Measurements from ENCODE around the gene SLC7A1. TPM values are rescaled to one million over a fixed set of nuclear protein-coding genes. Genes with fewer than 3 reads are reported as not detected.

SLC7A1 gene
- total RNA-seq, 1 experiment from 2014 or later: 89.9 TPM

DNA sequence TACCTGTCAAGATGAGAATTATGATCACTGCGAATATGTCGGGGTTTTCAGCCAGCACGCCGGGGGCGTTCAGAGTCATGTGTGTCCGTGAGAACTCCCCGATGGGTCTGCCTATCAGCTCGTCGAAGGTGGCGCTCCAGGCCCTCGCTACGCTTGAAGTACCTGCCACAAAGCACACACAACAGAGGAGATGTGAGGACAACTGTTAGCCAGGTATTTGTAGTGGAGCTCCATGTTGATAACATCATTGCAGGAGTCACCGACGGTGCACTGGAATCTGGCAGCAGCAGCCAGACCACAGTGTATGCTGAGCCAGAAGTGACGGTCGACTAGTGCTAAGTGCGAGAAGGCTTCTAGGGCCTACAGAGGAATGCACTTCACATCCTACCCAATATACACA, 62.7 kb downstream of the SLC7A1 start:
- no peak for DNase-seq (ENCODE audit: low spot score)

DNA sequence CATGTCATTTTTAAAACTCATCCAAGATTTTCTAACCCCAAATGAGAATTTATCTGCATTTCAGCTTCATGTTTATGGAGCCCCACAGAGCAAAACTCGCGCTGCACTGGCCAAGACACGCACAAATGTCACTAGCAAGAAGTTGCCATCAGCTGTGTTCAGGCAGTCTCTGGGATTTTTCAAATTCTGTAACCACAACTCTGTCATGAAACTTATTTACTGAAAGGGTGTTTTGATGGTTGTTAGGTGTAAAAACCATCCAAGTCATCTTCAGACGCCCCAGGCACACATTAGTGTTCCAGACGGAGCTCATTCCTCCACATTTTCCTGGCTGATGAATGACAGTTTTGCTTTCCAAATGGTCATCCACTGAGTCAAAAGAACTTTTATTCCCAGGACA, 63.4 kb downstream of the SLC7A1 start:
- no peak for DNase-seq (ENCODE audit: low spot score)

GRCh38 chr13:29530901-29531300, 64.6 kb downstream of the SLC7A1 start:
- no peak for DNase-seq (ENCODE audit: low spot score)

DNA sequence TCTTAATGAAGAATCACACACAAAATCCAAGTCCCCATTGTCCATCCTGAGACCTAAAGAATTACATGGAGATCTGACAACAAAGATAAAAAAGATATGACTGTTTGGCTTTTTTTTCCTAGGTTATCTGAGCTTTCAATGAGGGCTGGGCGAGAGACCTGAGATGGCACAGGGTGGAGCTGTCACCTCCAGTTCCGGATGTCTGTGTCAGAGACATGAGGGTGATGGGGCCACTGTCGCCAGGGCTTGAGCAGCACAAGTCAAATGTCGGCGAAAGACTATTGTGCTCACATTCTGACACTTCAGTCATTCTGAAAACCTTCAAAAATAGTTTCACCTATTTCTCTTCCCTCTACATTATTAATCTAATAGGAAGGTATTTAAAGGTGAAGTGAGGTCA, 65.7 kb downstream of the SLC7A1 start:
- DNase-seq (ENCODE audit: low spot score): no peak

- no peak for DNase-seq (ENCODE audit: low spot score)
These were observed 67.6 kb downstream of the SLC7A1 start for GRCh38 chr13:29527916-29528315.

DNA sequence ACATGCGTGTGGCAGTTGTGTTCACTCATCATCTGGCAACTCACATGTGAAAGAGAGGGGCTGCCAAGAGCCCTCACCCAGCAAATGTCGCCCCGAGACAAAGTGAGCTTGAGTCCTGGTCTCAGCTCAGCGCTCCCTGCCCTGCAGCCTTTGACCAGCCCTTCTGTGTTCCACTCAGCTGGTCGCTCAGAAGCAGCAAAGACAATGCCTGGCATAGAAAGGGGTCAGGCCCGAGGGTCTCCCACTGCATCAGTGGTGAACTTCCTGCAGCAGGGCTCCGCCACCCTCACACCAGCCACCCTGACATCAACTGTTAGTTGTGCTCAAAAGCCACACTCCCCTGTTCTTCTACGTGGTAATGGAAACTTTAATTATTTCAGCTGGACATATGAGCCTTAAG, 68.0 kb downstream of the SLC7A1 start:
- DNase-seq (ENCODE audit: low spot score): no peak

GRCh38 chr13:29526741-29527140, 68.7 kb downstream of the SLC7A1 start:
- no peak for DNase-seq (ENCODE audit: low spot score)

GRCh38 chr13:29525757-29526156, 69.7 kb downstream of the SLC7A1 start:
- no peak for DNase-seq (ENCODE audit: low spot score)

GRCh38 chr13:29524641-29525040, 70.8 kb downstream of the SLC7A1 start:
- no peak for DNase-seq (ENCODE audit: low spot score)

- no peak for DNase-seq (ENCODE audit: low spot score)
These were observed 71.3 kb downstream of the SLC7A1 start for GRCh38 chr13:29524176-29524575.

- DNase-seq (ENCODE audit: low spot score): no peak
These were observed 72.1 kb downstream of the SLC7A1 start for GRCh38 chr13:29523199-29523961.

GRCh38 chr13:29522044-29522685, 73.3 kb downstream of the SLC7A1 start:
- no peak for DNase-seq (ENCODE audit: low spot score)

GRCh38 chr13:29521336-29521735, 74.2 kb downstream of the SLC7A1 start:
- DNase-seq (ENCODE audit: low spot score): no peak

DNA sequence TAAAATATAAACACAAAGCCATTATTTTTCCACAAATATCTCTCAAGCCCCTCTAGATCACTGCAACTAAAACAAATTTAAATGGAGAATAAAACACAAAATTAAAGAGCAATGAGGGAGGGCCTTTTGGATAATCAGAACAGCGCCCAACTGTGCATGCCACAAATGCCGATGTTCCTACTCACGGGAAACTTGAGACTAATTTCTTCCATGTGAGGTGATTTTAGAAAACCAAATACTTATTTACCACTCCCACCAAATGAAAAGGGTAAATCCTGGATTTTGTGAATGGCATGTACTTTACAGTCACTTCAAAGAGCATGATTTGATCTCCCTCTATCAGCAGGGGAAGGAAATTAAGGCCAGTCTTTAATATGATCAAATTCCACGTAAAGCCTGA, 74.8 kb downstream of the SLC7A1 start:
- DNase-seq (ENCODE audit: low spot score): no peak

DNA sequence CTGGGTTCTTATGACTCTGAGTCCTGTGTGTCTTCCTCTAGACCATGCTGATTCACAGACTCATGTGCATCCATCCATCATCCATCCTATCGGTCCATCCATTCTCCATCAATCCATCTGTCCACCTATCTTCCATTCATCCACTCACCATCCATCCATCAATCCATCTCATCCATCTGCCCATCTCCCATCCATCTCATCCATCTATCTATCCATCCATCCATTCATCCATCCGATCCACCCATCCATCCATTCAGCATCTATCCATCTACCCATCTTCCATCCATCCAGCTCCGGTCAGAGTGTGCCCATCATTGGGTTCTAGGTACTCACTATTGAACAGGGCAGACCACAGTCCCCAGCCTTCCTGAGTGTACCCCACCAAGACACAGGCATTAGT, 75.6 kb downstream of the SLC7A1 start:
- DNase-seq (ENCODE audit: low spot score): no peak

DNA sequence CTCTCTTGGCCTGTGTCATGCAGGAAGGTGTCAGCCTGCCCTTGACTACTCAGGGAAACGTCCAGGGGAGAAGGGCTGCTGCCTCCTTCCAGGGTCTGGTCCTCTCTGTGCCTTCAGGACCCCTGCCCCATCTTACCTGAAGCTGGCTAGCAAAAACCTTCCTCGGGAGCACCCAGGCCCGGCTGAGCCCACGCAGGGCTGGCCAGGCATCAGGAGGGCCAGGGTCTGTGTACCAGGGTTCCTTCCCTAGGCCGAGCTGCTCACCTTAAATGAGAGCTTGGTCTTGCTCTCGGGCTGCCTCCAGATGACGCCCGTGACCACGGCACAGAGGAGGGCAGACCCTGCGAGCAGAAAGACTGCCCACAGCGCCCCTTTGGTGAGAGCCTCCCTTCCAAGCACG, 78.6 kb downstream of the SLC7A1 start:
- DNase-seq (ENCODE audit: low spot score): no peak

- no peak for DNase-seq (ENCODE audit: low spot score)
These were observed 79.5 kb downstream of the SLC7A1 start for GRCh38 chr13:29516012-29516411.

GRCh38 chr13:29515372-29515771, 80.1 kb downstream of the SLC7A1 start:
- DNase-seq (ENCODE audit: low spot score): no peak

GRCh38 chr13:29514720-29515310, 80.7 kb downstream of the SLC7A1 start:
- DNase-seq (ENCODE audit: low spot score): no peak

DNA sequence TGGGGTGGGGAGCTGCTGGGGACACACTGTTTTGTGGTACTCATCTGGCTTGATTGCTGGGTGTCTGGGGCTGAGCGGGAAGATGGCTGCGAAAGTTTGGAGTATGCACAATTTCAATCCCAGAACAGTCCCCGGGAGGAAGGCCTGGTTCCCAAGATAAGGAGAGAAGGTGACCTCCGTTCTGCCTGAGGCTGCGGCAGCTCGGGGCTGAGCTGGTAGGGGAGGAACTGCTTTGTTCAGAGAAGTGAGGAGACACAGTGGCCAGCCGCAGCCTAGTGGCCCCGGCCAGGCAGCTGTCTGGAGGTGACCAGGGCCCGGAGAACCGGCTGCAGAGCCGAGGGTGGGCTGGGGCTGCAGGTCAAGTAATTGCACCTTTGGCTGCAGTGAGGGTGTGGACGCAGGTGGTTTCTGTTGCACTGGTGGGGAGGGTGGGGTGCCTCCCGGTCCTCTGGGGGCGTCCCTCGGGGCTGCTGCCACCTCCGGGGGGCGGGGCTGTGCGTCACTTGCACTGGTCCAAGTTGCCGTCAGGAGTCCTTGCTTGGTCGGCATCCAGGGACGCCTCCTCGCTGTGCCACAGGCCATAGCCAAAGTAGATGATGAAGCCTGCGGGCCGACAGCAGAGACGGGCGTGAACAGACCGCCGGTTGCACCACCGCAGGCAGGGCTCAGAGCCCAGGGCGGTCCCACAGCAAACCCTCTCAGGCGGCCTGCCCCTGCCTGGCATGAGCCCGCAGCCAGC, 81.3 kb downstream of the SLC7A1 start:
- no peak for DNase-seq (ENCODE audit: low spot score)

DNA sequence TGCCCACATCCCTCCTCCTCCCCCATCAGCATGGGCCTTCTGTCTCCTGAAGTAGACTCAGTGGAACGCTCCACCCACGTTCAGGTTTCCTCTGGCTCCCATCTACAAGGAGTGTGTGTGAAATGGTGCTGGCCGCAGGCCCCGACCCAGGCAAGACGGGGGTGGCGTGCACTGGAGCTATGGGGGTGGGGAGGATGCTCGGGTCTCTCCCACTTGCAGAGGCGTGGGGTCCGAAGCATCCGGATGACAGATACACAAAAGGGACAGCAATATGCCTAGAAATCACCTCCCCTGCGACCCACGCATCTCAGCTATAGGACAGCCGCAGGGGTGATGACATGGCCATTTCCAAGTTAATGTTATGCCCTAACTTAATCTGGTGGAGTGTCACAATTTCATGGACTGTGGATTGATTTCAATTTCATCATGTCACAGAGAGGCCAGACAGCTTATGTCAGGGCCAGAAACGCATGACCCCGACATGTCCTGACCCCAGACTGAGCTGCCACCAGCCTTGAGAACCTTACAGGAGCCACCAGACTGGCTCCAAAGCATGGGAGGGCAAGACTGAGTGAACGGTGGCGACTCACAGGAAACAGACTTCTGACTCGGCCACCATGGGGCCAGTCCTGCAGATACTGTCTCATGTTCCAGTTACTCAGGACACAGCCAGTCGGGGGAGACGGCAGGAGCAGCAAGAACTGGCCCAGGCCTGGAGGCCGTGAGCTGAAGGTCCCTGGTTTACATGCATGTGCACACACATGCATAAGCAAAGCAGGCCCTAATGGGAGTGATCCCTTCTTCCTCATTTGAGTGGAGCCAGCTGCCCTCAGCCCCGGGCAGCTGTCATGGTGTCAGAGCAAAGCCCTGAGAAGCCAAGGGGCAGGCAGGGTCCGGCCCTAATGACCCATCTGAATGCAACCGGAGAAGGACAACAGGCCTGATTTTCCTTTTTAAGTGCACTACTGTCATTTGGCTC, 82.2 kb downstream of the SLC7A1 start:
- no peak for DNase-seq (ENCODE audit: low spot score)

Data from HT-29 (cell line).